ENCODE measurements around the gene RETREG1.

Gene RETREG1

GRCh38 chr5:16538006-16538405 is 78.8 kb downstream of the RETREG1 start:
- no peak for DNase-seq (ENCODE audit: extremely low spot score)
- CTCF ChIA-PET = interaction anchor here (1.1 to 3.7 kb wide), 2 partner anchors 10 to 14 kb away, joined by 8 to 21 read pairs; no protein-coding TSS in a partner anchor
- POLR2A ChIA-PET = no interaction called here
- TF ChIP-seq, protein P1, sequence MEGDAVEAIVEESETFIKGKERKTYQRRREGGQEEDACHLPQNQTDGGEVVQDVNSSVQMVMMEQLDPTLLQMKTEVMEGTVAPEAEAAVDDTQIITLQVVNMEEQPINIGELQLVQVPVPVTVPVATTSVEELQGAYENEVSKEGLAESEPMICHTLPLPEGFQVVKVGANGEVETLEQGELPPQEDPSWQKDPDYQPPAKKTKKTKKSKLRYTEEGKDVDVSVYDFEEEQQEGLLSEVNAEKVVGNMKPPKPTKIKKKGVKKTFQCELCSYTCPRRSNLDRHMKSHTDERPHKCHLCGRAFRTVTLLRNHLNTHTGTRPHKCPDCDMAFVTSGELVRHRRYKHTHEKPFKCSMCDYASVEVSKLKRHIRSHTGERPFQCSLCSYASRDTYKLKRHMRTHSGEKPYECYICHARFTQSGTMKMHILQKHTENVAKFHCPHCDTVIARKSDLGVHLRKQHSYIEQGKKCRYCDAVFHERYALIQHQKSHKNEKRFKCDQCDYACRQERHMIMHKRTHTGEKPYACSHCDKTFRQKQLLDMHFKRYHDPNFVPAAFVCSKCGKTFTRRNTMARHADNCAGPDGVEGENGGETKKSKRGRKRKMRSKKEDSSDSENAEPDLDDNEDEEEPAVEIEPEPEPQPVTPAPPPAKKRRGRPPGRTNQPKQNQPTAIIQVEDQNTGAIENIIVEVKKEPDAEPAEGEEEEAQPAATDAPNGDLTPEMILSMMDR (IDR thresholded peaks at IDR 0.05; ENCODE audit: control extremely low read depth, extremely low read depth, low read depth, missing control alignments) = no peak

- ChIA-PET CTCF (interaction anchor here (1.7 to 3.7 kb wide), 2 partner anchors 15 to 54 kb away, joined by 3 to 21 read pairs; no protein-coding TSS in a partner anchor), POLR2A (no interaction called here)
- TF ChIP-seq, protein P1 (IDR thresholded peaks at IDR 0.05; ENCODE audit: control extremely low read depth, extremely low read depth, low read depth, missing control alignments) = no peak
- no peak for DNase-seq (ENCODE audit: extremely low spot score)
Measured at GRCh38 chr5:16536818-16537217, 80.0 kb downstream of the RETREG1 start.

DNA sequence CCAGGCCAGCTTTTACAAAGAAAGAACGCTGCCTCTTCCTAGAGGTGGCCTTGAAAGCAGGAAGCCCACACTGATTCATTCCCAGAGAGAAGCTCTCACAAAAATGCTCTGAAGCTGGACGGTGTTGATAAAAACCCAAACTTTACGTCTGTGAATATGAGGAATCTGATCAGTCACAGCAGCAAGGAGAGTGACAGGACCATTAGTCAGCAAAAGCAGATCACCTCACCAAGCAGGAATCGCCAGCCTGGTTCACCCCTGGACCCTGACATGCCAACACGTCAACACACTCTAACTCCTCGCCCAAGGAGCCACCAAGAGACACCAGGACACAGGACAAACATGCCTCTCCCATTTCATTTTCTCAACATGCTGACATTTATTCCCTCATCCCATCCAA is 80.6 kb downstream of the RETREG1 start:
- ChIA-PET CTCF (interaction anchor here (1.7 to 3.7 kb wide), 2 partner anchors 16 to 53 kb away, joined by 3 to 21 read pairs; no protein-coding TSS in a partner anchor), POLR2A (no interaction called here)
- TF ChIP-seq, protein P1 (IDR thresholded peaks at IDR 0.05; ENCODE audit: control extremely low read depth, extremely low read depth, low read depth, missing control alignments) = no peak
- no peak for DNase-seq (ENCODE audit: extremely low spot score)

DNA sequence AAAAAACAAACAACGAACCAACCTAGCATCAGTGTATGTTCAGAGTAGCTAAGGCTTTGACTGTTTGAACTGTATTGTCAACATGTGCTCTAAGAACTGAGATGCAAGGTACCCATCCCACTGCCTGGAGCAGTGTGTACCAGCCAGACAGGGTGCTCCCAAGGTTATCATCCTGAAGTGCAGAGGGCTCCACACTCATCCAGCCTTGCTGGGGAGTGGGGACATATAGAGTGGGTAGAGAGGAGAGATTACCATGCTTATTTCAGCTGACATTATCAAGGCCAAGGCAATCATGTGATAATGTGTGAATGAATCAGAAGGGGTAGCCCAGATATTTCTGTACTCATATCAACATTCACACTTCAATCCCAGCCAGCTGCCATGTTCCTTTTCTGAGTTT is 82.5 kb downstream of the RETREG1 start:
- no peak for DNase-seq (ENCODE audit: extremely low spot score)
- POLR2A ChIA-PET = no interaction called here
- TF ChIP-seq, protein P1 (IDR thresholded peaks at IDR 0.05; ENCODE audit: control extremely low read depth, extremely low read depth, low read depth, missing control alignments) = no peak
- CTCF ChIA-PET = interaction anchor here (1.4 to 2.0 kb wide), 3 partner anchors 16 to 44 kb away, joined by 3 to 6 read pairs (median 6); no protein-coding TSS in a partner anchor

DNA sequence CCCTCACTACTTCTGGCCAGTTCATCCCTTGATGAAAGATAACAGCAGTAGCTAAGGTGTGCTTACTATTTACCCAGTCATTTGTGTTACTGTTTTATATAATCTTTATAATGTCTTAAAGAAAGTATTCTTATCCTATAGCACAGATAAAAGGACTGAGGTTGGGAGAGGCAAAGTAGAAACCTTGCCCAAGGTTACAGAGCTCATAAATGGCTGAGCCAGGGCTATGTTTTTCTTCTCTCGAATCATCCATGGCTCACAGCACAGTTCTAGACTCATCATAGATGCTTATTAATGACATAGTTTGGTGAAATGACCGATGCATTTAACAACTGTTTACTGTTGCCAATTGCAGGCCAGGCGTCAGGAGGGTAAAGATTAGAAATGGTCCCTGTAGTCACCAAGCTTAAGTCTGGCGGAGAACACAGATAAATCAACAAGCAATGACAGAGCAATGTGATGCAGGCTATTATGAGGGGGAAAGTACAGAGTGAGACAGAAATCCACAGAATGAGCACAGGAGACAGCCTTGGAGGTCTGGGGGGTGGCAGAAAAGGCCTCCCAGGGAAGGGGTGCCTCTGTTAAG is 85.6 kb downstream of the RETREG1 start:
- TF ChIP-seq, protein P1 (IDR thresholded peaks at IDR 0.05; ENCODE audit: control extremely low read depth, extremely low read depth, low read depth, missing control alignments) = no peak
- CTCF ChIA-PET = interaction anchor here (0.8 kb wide), 1 partner anchor 18 kb away, joined by 3 read pairs; no protein-coding TSS in a partner anchor
- POLR2A ChIA-PET = no interaction called here
- DNase-seq (ENCODE audit: extremely low spot score) = no peak

GRCh38 chr5:16529306-16529705 is 87.5 kb downstream of the RETREG1 start:
- CTCF ChIA-PET = interaction anchor here (2.0 kb wide), 1 partner anchor 15 kb away, joined by 6 read pairs; no protein-coding TSS in a partner anchor
- POLR2A ChIA-PET = no interaction called here
- TF ChIP-seq, protein P1 (IDR thresholded peaks at IDR 0.05; ENCODE audit: control extremely low read depth, extremely low read depth, low read depth, missing control alignments) = no peak
- no peak for DNase-seq (ENCODE audit: extremely low spot score)
